Activated CD4-positive, alpha-beta memory T cell treated with anti-CD3 and anti-CD28 coated beads for 36 hours (primary cell): Measurements from ENCODE around the gene SCAMP3. TPM values are rescaled to one million over a fixed set of nuclear protein-coding genes. Genes with fewer than 3 reads are reported as not detected.

Experiments used
- CTCF ChIA-PET: fragments of 350-600 bp; sonication (Branson Sonifier 250); formaldehyde crosslinking; loops from one replicate; lab custom pipeline; 2021; ENCODE audit warnings: antibody characterized with exemption, inconsistent platforms; lab: Charles Lee
- POLR2A ChIA-PET: fragments of 350-600 bp; sonication (Branson Sonifier 250); formaldehyde crosslinking; loops from one replicate; lab custom pipeline; 2021; ENCODE audit warnings: antibody characterized with exemption; lab: Charles Lee
- DNase-seq: peaks from one replicate; pipeline ENCODE4 v3.0.0-alpha.2; 2020
- H3K27ac Mint-ChIP-seq: one replicate; pipeline ENCODE4 v1.8.0; 2021; ENCODE audit warnings: mixed read lengths
- H3K27me3 Mint-ChIP-seq: one replicate; pipeline ENCODE4 v1.8.0; 2021; ENCODE audit warnings: mixed read lengths
- H3K36me3 Mint-ChIP-seq: one replicate; pipeline ENCODE4 v1.8.0; 2021; ENCODE audit warnings: mixed read lengths
- H3K4me1 Mint-ChIP-seq: one replicate; pipeline ENCODE4 v1.8.0; 2021; ENCODE audit warnings: low read depth, mixed read lengths
- H3K4me3 Mint-ChIP-seq: one replicate; pipeline ENCODE4 v1.8.0; 2021; ENCODE audit warnings: mild to moderate bottlenecking, mixed read lengths
- H3K9me3 Mint-ChIP-seq: one replicate; pipeline ENCODE4 v1.8.0; 2021; ENCODE audit warnings: mixed read lengths
- intact Hi-C: fragments of 100-400 bp; cut with micrococcal nuclease; formaldehyde crosslinking; loops from one replicate; pipeline ENCODE4 v1.15.1; 2023
- total RNA-seq, 2 experiments: library from RNA; stranded (reverse); gene quantifications; one replicate each; pipeline ENCODE4 v1.2.3, GENCODE V29; 2021

SCAMP3 gene
- total RNA-seq, 2 experiments from 2014 or later = 89.6 to 91.7 TPM

DNA sequence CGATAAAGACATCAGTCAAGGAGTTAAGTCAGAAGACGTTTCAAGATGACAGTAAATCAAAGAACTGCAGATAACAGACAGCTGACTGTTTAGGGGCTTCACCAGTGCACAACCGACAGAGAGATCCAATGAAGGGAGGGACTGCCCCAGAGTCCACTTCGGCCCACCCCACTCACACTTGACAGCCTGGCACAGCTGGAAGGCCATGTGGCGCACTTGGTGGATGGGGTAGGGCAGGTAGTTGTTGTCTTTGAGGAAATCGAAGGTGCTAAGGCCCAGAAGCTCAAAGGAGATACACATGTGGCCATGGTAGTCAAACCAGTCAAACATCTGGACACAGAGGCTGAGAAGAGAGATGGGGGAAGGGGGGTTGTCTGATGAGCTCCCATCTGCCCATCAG, 4.4 kb upstream of the SCAMP3 start:
- POLR2A ChIA-PET = interaction anchor here (0.6 kb wide), 1 partner anchor 223 kb away, joined by 3 read pairs; no protein-coding TSS in a partner anchor
- peaks cover 19% of the 10 kb centered on the region for H3K4me1 Mint-ChIP-seq
- H3K27me3 Mint-ChIP-seq = no peaks in the 10 kb centered on the region

DNA sequence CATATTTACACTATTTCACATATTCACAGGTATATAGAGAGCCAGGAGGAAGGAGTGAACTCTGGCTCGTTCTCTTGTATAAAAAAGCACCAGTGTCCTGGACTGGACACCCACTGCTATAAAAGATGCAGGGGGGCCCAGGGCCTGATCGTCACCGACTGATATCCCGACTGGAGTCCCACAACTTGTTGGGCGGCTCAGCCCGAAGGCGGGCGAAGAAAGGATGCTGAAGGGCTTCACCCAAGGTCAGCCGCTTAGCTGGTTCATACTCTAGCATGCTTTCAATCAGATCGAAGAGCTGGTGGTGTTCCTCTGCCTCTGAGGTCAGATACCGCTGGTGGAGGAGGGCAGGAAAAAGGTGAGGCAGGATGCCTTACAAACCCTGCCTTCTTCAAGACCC, 907 bp upstream of the SCAMP3 start:
- ChIA-PET POLR2A (interaction anchor here (1.2 kb wide), 1 partner anchor 10 kb away, joined by 4 read pairs; the partner anchor contains the start of gene CLK2), CTCF (interaction anchor here (0.9 to 1.2 kb wide), 3 partner anchors 12 to 60 kb away, joined by 3 to 14 read pairs (median 6); no protein-coding TSS in a partner anchor)
- no peaks in the 10 kb centered on the region for H3K9me3 Mint-ChIP-seq

More for the DNA sequence above, 4.4 kb upstream of the SCAMP3 start:
- DNase-seq = no peak
- no peak overlapping the region for H3K4me3 Mint-ChIP-seq
- no peaks in the 10 kb centered on the region for H3K9me3 Mint-ChIP-seq
- H3K27ac Mint-ChIP-seq = no peak overlapping the region
- H3K36me3 Mint-ChIP-seq = peaks cover 80% of the 10 kb centered on the region
- CTCF ChIA-PET = interaction anchor here (1.3 to 4.3 kb wide), 2 partner anchors 16 to 57 kb away, joined by 5 to 54 read pairs; no protein-coding TSS in a partner anchor
- intact Hi-C loops = no loop called here

DNA sequence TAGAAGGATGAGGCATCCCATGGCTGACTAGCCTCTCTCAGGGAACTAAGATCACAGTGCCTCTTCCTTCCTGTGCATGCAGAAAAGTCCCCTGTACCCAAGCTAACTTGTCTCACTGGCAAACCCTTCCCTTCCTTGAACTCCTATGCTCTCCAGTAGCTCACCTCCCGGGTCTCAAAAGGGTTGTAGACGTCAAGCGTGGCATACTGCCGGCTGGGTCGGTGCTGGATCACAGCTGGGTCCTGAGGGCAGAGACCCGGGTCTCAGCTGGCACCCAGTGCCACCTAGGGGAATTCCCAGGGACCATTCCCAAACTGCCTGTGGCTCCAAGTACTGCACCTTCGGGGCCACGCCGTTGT, 688 bp downstream of the SCAMP3 start:
- CTCF ChIA-PET = interaction anchor here (1.2 to 5.6 kb wide), 7 partner anchors 11 to 63 kb away, joined by 4 to 90 read pairs (median 11); partner anchors contain the start of gene CLK2
- intact Hi-C loops = no loop called here
- POLR2A ChIA-PET = interaction anchor here (0.7 to 2.1 kb wide), 11 partner anchors 9 to 68 kb away, joined by 3 to 14 read pairs (median 4); partner anchors contain the start of genes CLK2 and FDPS
- H3K4me1 Mint-ChIP-seq = peaks cover 24% of the 10 kb centered on the region
- no peaks in the 10 kb centered on the region for H3K27me3 Mint-ChIP-seq
- no peaks in the 10 kb centered on the region for H3K9me3 Mint-ChIP-seq
- peak overlapping the region; percentile 88 for H3K27ac Mint-ChIP-seq
- H3K36me3 Mint-ChIP-seq = peaks cover 66% of the 10 kb centered on the region
- DNase-seq = peak; percentile 52
- peak overlapping the region; percentile 98 for H3K4me3 Mint-ChIP-seq

More for the DNA sequence above, 907 bp upstream of the SCAMP3 start:
- H3K36me3 Mint-ChIP-seq = peaks cover 72% of the 10 kb centered on the region
- H3K27ac Mint-ChIP-seq = peak overlapping the region; percentile 88
- no peaks in the 10 kb centered on the region for H3K27me3 Mint-ChIP-seq
- H3K4me3 Mint-ChIP-seq = no peak overlapping the region
- no peak for DNase-seq
- peaks cover 24% of the 10 kb centered on the region for H3K4me1 Mint-ChIP-seq
- intact Hi-C loops = no loop called here

- peak overlapping the region; percentile 98 for H3K4me3 Mint-ChIP-seq
- POLR2A ChIA-PET = interaction anchor here (1.0 to 1.2 kb wide), 2 partner anchors 15 to 52 kb away, joined by 3 to 5 read pairs; partner anchors contain the start of gene THBS3
These were observed 1.9 kb downstream of the SCAMP3 start for GRCh38 chr1:155260276-155260675.

DNA sequence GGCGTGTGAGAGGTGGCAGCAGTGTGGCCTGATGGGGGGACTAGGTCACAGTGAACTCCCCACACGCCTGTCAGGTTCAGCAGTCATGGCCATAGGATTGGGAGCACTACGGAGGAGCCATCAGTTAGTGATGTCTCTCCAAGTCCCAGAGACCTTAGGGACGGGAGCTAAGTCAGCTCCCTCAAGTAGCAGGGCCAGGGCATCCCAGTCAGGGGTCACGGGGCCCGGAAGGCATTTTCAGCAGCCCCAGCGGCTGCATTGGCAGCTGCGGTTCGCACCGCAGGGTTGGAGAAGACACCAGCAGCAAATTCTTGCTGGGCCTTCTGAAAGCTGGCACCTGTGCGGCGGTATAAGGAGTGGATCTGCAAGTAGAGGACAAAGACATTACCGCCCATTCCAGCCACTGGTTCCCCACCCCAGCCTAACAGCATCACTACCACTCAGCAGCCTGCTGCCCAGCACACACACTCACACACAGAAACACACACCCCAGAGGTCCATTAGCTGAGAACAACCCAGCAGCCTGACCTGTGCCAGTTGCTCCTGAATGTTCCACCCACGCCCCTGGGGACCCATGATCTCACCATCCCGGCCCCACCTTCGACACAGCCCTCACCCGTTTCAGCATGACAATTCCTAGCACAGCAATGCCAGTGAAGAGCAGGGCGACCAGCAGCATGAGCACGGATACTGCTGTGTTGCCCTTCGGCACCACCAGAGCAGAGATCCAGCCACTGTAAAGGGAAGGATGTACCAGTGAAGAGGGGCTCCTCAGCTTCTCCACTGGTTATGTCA, 5.9 kb downstream of the SCAMP3 start:
- DNase-seq = no peak
- peak overlapping the region; percentile 79 for H3K4me3 Mint-ChIP-seq
- H3K4me1 Mint-ChIP-seq = peaks cover 34% of the 10 kb centered on the region
- intact Hi-C loops = no loop called here
- ChIA-PET POLR2A (no interaction called here), CTCF (interaction anchor here (0.9 to 9.7 kb wide), 2 partner anchors 12 to 66 kb away, joined by 3 to 188 read pairs; partner anchors contain the start of gene RUSC1)
- no peaks in the 10 kb centered on the region for H3K9me3 Mint-ChIP-seq
- H3K36me3 Mint-ChIP-seq = peaks cover 24% of the 10 kb centered on the region
- no peaks in the 10 kb centered on the region for H3K27me3 Mint-ChIP-seq
- no peak overlapping the region for H3K27ac Mint-ChIP-seq

More at GRCh38 chr1:155260276-155260675, 1.9 kb downstream of the SCAMP3 start:
- CTCF ChIA-PET = interaction anchor here (1.1 to 5.6 kb wide), 5 partner anchors 10 to 67 kb away, joined by 3 to 90 read pairs (median 13); no protein-coding TSS in a partner anchor
- Mint-ChIP-seq H3K27ac (peak overlapping the region; percentile 64), H3K4me1 (peaks cover 30% of the 10 kb centered on the region), H3K36me3 (peaks cover 56% of the 10 kb centered on the region), H3K27me3 (no peaks in the 10 kb centered on the region), H3K9me3 (no peaks in the 10 kb centered on the region)
- intact Hi-C loops = no loop called here
- DNase-seq = no peak

DNA sequence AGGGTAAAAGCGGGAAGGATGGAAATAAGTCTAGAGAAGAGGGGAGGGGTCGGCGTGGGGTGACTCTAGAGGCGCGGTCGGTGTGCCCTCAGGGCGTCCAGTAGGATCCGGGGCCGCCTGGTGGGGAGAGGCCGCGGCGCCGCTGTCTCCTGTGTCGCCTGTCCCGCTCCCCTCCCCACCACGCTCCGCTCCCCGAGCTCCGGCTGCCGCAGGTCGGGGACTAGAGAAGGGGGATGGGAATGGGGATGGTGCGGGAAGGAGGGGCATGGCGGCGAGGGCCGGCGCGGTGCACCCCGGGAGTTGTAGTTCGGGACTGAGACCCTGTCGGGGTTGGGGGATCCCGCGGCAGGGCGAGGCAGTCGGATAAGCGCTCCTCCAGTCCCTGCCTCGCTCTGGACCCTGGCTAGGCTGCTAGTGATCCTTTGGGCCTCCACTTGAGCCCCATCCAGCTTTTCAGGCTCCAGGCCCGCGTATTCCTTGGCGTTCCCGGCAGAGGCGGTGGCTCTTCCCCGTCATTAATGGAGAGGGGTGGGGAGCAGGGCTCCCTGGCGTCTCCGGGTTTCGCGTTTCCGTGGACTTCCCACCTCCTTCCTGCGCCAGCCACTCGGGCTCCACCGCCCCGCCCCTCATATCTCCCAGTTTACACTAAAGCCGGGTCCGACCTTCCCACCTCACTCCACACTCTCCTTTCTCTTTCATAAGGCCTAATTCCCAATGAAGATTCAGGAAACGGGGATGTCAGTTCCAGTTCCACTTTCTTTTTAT, 6.7 kb downstream of the SCAMP3 start, which contains the start of gene ENTREP3:
ENTREP3 (minus strand) TSS at position 241 of the 765 bp plus-strand sequence. CDS start 606 bp downstream, outside the sequence.
- peak; percentile 87 for DNase-seq
- Mint-ChIP-seq H3K36me3 (peaks cover 19% of the 10 kb centered on the region), H3K9me3 (no peaks in the 10 kb centered on the region), H3K4me1 (peaks cover 34% of the 10 kb centered on the region), H3K4me3 (peak within 1 kb of the TSS; percentile 79), H3K27ac (peak within 1 kb of the TSS; percentile 23), H3K27me3 (no peaks in the 10 kb centered on the region)
- POLR2A ChIA-PET = interaction anchor here (0.5 kb wide), 1 partner anchor 10 kb away, joined by 4 read pairs; no protein-coding TSS in a partner anchor
- CTCF ChIA-PET = interaction anchor here (0.9 to 9.7 kb wide), 3 partner anchors 12 to 67 kb away, joined by 3 to 188 read pairs (median 3); partner anchors contain the start of gene RUSC1
- intact Hi-C loops = no loop called here

DNA sequence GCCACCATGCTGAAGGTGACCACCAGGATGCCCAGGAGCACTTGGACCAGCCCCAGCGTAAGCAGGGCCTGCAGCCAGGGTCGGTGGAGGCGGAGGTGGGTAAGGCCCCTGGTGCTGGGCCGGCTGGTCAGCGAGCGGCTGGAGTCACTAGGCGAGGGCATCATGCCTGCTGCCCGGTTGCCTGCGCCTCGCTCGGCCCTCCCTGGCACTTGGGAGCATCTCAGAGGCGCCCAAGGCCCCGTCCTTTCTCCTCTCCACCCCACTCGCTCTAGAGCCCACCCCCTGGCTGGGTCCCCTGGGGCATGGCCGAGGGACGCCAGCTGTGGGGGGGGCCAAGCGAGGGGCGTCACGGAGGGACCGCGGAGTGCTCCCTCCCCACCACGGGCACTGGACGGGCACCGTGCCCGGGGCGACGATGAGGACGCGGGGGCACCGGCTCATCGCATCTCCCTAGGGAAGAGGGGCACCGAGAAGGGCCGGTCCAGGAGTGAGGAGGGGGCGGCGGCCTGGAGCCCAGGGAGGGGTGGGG, 7.4 kb downstream of the SCAMP3 start:
- POLR2A ChIA-PET = interaction anchor here (0.5 kb wide), 1 partner anchor 10 kb away, joined by 4 read pairs; no protein-coding TSS in a partner anchor
- peaks cover 32% of the 10 kb centered on the region for H3K4me1 Mint-ChIP-seq
- H3K27me3 Mint-ChIP-seq = no peaks in the 10 kb centered on the region
- H3K36me3 Mint-ChIP-seq = peaks cover 16% of the 10 kb centered on the region
- peak overlapping the region; percentile 79 for H3K4me3 Mint-ChIP-seq
- no peak for DNase-seq
- no peak overlapping the region for H3K27ac Mint-ChIP-seq
- no peaks in the 10 kb centered on the region for H3K9me3 Mint-ChIP-seq
- intact Hi-C loops = no loop called here
- CTCF ChIA-PET = interaction anchor here (1.4 to 9.7 kb wide), 2 partner anchors 61 to 68 kb away, joined by 3 to 188 read pairs; partner anchors contain the start of gene RUSC1

DNA sequence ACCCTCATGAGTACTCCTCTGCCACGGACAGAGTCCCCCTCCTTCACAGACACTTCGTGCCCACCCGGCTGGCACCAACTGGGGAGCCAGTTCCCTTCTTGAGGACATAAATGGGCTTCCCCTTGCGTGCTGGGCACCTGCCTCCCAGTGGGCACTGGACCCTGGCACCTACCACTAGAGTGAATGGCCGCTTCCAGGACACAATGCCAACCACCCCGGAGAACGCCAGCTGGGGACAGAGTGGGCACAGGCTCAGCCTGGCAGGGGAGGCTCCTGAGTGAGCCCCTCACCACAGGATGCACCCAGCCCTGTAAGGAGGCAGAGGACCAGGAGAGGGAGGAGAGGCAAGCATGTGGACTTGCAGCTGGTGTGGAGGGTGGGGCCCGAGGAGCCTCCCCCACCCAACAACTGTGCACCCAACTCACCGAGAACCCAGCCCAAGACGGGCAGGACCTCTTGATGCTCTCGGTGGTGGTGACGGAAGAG, 7.9 kb downstream of the SCAMP3 start:
- POLR2A ChIA-PET = no interaction called here
- peaks cover 16% of the 10 kb centered on the region for H3K36me3 Mint-ChIP-seq
- peaks cover 32% of the 10 kb centered on the region for H3K4me1 Mint-ChIP-seq
- CTCF ChIA-PET = interaction anchor here (1.4 to 9.7 kb wide), 2 partner anchors 61 to 68 kb away, joined by 3 to 188 read pairs; partner anchors contain the start of gene RUSC1
- no peaks in the 10 kb centered on the region for H3K27me3 Mint-ChIP-seq
- DNase-seq = no peak
- H3K9me3 Mint-ChIP-seq = no peaks in the 10 kb centered on the region
- intact Hi-C loops = no loop called here
- no peak overlapping the region for H3K27ac Mint-ChIP-seq
- H3K4me3 Mint-ChIP-seq = peak overlapping the region; percentile 79

GRCh38 chr1:155253797-155254196, 8.4 kb downstream of the SCAMP3 start:
- ChIA-PET POLR2A (interaction anchor here (0.7 kb wide), 1 partner anchor 9 kb away, joined by 4 read pairs; no protein-coding TSS in a partner anchor), CTCF (interaction anchor here (1.4 to 9.7 kb wide), 2 partner anchors 60 to 69 kb away, joined by 3 to 188 read pairs; partner anchors contain the start of gene RUSC1)
- intact Hi-C loops = no loop called here
- DNase-seq = no peak
- peak overlapping the region; percentile 79 for H3K4me3 Mint-ChIP-seq
- H3K4me1 Mint-ChIP-seq = peaks cover 32% of the 10 kb centered on the region
- H3K27ac Mint-ChIP-seq = no peak overlapping the region
- peaks cover 15% of the 10 kb centered on the region for H3K36me3 Mint-ChIP-seq
- H3K9me3 Mint-ChIP-seq = no peaks in the 10 kb centered on the region
- no peaks in the 10 kb centered on the region for H3K27me3 Mint-ChIP-seq

- POLR2A ChIA-PET = interaction anchor here (0.7 kb wide), 1 partner anchor 8 kb away, joined by 4 read pairs; no protein-coding TSS in a partner anchor
- no peaks in the 10 kb centered on the region for H3K27me3 Mint-ChIP-seq
These were observed 9.0 kb downstream of the SCAMP3 start for GRCh38 chr1:155253208-155253607.

More at GRCh38 chr1:155253208-155253607, 9.0 kb downstream of the SCAMP3 start:
- H3K4me3 Mint-ChIP-seq = peak overlapping the region; percentile 79
- no peak overlapping the region for H3K27ac Mint-ChIP-seq
- H3K36me3 Mint-ChIP-seq = peaks cover 10% of the 10 kb centered on the region
- H3K9me3 Mint-ChIP-seq = no peaks in the 10 kb centered on the region
- no peak for DNase-seq
- intact Hi-C loops = no loop called here
- CTCF ChIA-PET = interaction anchor here (9.7 kb wide), 1 partner anchor 69 kb away, joined by 188 read pairs; the partner anchor contains the start of gene RUSC1
- H3K4me1 Mint-ChIP-seq = peaks cover 32% of the 10 kb centered on the region
